ENCODE measurements around the gene PSMG4. TPM values are rescaled to one million over a fixed set of nuclear protein-coding genes. Genes with fewer than 3 reads are reported as not detected.

Gene PSMG4
- total RNA-seq (2022; extraction: Qiagen RNA extraction): 20.8 to 29.6 TPM (median 28.6 TPM) in 5 replicates

DNA sequence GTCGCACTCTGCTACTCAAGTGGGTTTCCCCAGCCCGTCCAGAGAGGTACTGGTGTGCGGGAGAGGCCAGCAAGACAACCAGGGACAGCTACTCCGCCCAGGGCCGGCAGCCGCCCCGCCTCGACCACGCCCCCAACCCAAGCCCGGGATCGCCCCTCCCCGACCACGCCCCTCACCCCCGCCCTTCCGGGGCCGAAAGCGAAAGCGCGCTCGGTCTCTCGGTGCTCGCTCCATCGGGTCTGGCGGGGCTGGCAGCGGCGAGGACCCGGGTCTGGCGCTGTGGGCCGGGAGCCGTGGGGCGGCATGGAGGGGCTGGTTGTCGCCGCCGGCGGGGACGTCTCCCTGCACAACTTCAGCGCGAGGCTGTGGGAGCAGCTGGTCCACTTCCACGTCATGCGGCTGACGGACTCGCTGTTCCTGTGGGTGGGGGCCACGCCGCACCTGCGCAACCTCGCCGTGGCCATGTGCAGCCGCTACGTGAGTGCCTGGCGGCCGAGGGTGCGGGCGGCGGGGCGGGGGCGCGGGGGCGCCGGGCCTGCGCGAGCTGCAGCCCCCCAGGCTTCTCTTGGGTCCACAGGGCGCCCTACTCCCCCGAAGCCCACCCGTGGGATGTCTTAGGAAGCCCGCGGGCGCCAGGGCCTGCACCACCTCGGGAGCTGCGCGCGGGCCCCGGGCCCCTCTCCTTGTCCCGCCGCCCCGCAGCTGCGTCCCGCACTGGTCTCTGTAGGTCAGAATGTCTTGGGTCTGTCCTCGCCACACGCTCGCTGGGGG, at the start of gene PSMG4:
Gene PSMG4, plus strand, starts transcription at position 228 of the 771 bp plus-strand sequence. Its CDS starts 76 bp downstream, at position 304.

GRCh38 chr6:3227363-3228045, 31.2 kb upstream of the PSMG4 start, which contains the start of gene TUBB2B:
Gene TUBB2B (minus strand): TSS chr6:3227653. CDS start chr6:3227543, 110 bp downstream.

Other genes with a start within 250 kb of the PSMG4 start
- gene RIPK1, start 190.5 kb upstream of the PSMG4 start, total RNA-seq (2022; extraction: Qiagen RNA extraction): 11.4 to 14.5 TPM (median 12.3 TPM) in 5 replicates
- 17.3 to 24.8 TPM (median 24.4 TPM) in 5 replicates for gene BPHL, start 140.2 kb upstream of the PSMG4 start, total RNA-seq (2022; extraction: Qiagen RNA extraction)
- gene TUBB2A, start 101.4 kb upstream of the PSMG4 start, total RNA-seq (2022; extraction: Qiagen RNA extraction): 82.8 to 101 TPM (median 92.5 TPM) in 5 replicates
- gene TUBB2B, start 31.3 kb upstream of the PSMG4 start, total RNA-seq (2022; extraction: Qiagen RNA extraction): 12.7 to 15.3 TPM (median 14.7 TPM) in 5 replicates
- 8.4 to 10.0 TPM (median 9.3 TPM) in 5 replicates for gene SLC22A23, start 198.1 kb downstream of the PSMG4 start, total RNA-seq (2022; extraction: Qiagen RNA extraction)